ENCODE measurements around the gene ASTN2.

Gene ASTN2

DNA sequence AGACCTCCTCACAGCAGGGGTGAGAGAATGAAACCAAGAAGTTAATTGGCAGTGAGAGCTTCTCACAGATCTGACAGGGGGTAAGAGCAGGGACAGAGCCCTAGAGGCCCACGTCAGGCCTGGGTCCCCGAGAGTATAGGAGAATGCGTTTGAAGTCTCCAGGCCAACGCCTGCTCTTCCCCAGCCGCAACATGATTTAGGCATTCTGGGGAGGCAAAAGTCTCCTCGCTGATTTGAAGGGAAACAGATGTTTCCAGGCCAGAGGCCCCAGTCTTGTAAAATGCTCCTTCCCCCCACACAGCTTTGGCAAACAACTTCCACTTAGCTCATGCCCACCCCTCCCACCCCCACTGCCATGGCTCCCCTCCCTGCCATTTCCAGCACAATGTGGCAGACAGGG lies 966.9 kb downstream of the ASTN2 start:
- H3K4me1 ChIP-seq (ENCODE audit: control insufficient read depth, insufficient read depth, low read length): peaks cover 9% of the 10 kb centered on the region; the same call in 1 of the 2 replicates
- no peaks in the 10 kb centered on the region for H3K36me3 ChIP-seq (ENCODE audit: control insufficient read depth, insufficient read depth, low read length)
- H3K4me3 ChIP-seq (ENCODE audit: low read depth, low read length): no peak overlapping the region
- no peak overlapping the region for H3K9ac ChIP-seq (ENCODE audit: low read length)
- H3K9me3 ChIP-seq (ENCODE audit: control insufficient read depth, insufficient read depth, low read depth, low read length): no peaks in the 10 kb centered on the region
- no peaks in the 10 kb centered on the region for H3K27me3 ChIP-seq (ENCODE audit: control insufficient read depth, insufficient read depth, low read length)
- no peak overlapping the region for H3K27ac ChIP-seq (ENCODE audit: low read depth, low read length)

GRCh38 chr9:116442528-116442927 lies 972.3 kb downstream of the ASTN2 start:
- no peak overlapping the region for H3K4me3 ChIP-seq (ENCODE audit: low read depth, low read length)
- no peak overlapping the region for H3K9ac ChIP-seq (ENCODE audit: low read length)
- no peaks in the 10 kb centered on the region for H3K27me3 ChIP-seq (ENCODE audit: control insufficient read depth, insufficient read depth, low read length)
- no peak overlapping the region for H3K27ac ChIP-seq (ENCODE audit: low read depth, low read length)
- no peaks in the 10 kb centered on the region for H3K9me3 ChIP-seq (ENCODE audit: control insufficient read depth, insufficient read depth, low read depth, low read length)
- H3K4me1 ChIP-seq (ENCODE audit: control insufficient read depth, insufficient read depth, low read length): no peaks in the 10 kb centered on the region
- peaks cover 5% of the 10 kb centered on the region; the same call in 1 of the 2 replicates for H3K36me3 ChIP-seq (ENCODE audit: control insufficient read depth, insufficient read depth, low read length)

DNA sequence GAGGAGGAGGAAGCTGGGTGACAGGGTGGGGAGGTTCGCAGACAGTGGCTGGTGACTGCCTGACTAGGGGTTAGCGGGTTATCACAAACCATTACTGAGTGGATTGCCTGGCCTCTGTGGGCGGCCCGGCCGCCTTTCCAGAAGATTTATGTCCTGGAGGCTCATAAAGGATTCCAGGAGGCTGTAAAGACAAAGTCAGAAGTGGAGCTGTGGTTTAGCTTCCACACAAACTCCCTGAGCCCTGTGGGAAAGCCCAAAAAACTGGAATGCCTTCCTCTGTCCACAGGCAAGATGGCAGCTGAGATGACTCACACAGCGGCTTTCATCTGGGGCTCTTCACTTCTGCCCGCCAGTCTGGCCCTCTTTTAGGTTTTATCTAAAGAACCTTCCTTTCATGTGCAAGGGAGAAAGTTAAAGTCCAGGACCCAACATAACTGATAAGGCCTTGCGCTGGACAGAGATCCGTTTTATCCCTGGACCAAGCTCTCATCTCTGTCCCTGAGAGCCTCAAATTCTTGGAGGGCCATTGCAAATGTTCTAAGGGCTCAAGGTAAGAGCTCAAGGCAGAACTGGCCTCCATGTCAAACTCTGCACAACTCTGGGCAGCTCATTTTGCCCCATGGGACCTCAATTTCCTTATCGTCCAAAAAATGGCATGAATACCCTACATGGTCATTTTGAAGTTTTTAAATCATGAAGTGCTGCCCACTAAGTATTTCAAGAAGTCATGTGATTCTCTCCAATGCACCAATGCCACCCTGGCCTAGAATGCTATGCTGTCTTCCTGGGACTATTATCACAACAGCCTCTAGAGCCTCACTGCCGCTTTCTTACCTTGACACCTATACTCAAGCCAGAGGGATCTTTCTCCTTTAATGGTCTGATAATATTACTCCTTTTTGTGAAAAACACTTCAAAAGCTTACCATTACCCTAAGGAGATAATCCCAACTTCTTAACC lies 977.2 kb downstream of the ASTN2 start:
- Histone ChIP-seq H3K27me3 (ENCODE audit: control insufficient read depth, insufficient read depth, low read length) (no peaks in the 10 kb centered on the region), H3K9ac (ENCODE audit: low read length) (no peak overlapping the region), H3K27ac (ENCODE audit: low read depth, low read length) (no peak overlapping the region), H3K4me1 (ENCODE audit: control insufficient read depth, insufficient read depth, low read length) (peaks cover 8% of the 10 kb centered on the region; the same call in 1 of the 2 replicates), H3K4me3 (ENCODE audit: low read depth, low read length) (no peak overlapping the region), H3K36me3 (ENCODE audit: control insufficient read depth, insufficient read depth, low read length) (peaks cover 5% of the 10 kb centered on the region; the same call in 1 of the 2 replicates), H3K9me3 (ENCODE audit: control insufficient read depth, insufficient read depth, low read depth, low read length) (no peaks in the 10 kb centered on the region)

DNA sequence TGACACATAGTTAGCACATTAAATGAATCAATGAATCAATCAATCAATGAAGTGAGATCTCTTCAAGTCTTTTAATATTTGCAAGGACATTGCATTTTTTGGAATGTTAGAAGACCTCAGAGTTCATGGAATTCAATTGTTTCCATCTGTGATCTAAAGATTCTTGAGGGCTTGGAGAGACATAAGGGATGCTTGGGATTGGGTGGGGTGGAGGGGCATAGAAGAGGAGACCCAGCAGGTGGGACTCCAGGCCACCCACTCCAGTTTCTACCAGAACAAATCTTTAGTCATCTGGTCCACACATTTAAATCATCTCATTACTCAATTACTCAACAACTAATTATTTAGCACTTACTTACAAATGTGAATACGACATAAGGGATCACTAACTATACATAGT lies 978.7 kb downstream of the ASTN2 start:
- Histone ChIP-seq H3K27ac (ENCODE audit: low read depth, low read length) (no peak overlapping the region), H3K27me3 (ENCODE audit: control insufficient read depth, insufficient read depth, low read length) (no peaks in the 10 kb centered on the region), H3K4me3 (ENCODE audit: low read depth, low read length) (no peak overlapping the region), H3K36me3 (ENCODE audit: control insufficient read depth, insufficient read depth, low read length) (peaks cover 5% of the 10 kb centered on the region; the same call in 1 of the 2 replicates), H3K4me1 (ENCODE audit: control insufficient read depth, insufficient read depth, low read length) (peaks cover 8% of the 10 kb centered on the region; the same call in 1 of the 2 replicates), H3K9ac (ENCODE audit: low read length) (no peak overlapping the region), H3K9me3 (ENCODE audit: control insufficient read depth, insufficient read depth, low read depth, low read length) (no peaks in the 10 kb centered on the region)

DNA sequence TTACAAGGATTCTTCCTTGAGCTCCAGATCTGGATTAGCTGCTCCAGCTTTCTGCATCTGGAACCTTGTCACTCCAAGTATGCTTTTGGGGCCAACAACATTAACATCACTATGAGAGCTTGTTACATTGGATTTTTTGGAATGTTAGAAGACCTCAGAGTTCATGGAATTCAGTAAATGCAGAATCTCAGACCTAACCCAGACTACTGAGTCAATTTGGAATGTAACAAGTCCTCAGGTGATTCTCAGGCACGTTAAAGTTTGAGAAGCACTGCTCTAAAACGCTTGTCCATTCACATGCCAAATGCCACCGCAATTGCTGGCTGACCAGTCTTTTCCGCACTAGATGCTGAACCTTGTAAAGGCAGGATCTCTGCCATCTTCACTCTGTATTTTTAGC lies 979.2 kb downstream of the ASTN2 start:
- no peak overlapping the region for H3K27ac ChIP-seq (ENCODE audit: low read depth, low read length)
- H3K36me3 ChIP-seq (ENCODE audit: control insufficient read depth, insufficient read depth, low read length): peaks cover 5% of the 10 kb centered on the region; the same call in 1 of the 2 replicates
- H3K9ac ChIP-seq (ENCODE audit: low read length): no peak overlapping the region
- H3K9me3 ChIP-seq (ENCODE audit: control insufficient read depth, insufficient read depth, low read depth, low read length): no peaks in the 10 kb centered on the region
- no peaks in the 10 kb centered on the region for H3K27me3 ChIP-seq (ENCODE audit: control insufficient read depth, insufficient read depth, low read length)
- H3K4me1 ChIP-seq (ENCODE audit: control insufficient read depth, insufficient read depth, low read length): peaks cover 8% of the 10 kb centered on the region; the same call in 1 of the 2 replicates
- no peak overlapping the region for H3K4me3 ChIP-seq (ENCODE audit: low read depth, low read length)

GRCh38 chr9:116434314-116434713 lies 980.5 kb downstream of the ASTN2 start:
- Histone ChIP-seq H3K4me3 (ENCODE audit: low read depth, low read length) (no peak overlapping the region), H3K9ac (ENCODE audit: low read length) (no peak overlapping the region), H3K36me3 (ENCODE audit: control insufficient read depth, insufficient read depth, low read length) (no peaks in the 10 kb centered on the region), H3K27me3 (ENCODE audit: control insufficient read depth, insufficient read depth, low read length) (no peaks in the 10 kb centered on the region), H3K4me1 (ENCODE audit: control insufficient read depth, insufficient read depth, low read length) (peaks cover 8% of the 10 kb centered on the region; the same call in 1 of the 2 replicates), H3K27ac (ENCODE audit: low read depth, low read length) (no peak overlapping the region), H3K9me3 (ENCODE audit: control insufficient read depth, insufficient read depth, low read depth, low read length) (no peaks in the 10 kb centered on the region)

GRCh38 chr9:116432051-116432450 lies 982.8 kb downstream of the ASTN2 start:
- Histone ChIP-seq H3K36me3 (ENCODE audit: control insufficient read depth, insufficient read depth, low read length) (no peaks in the 10 kb centered on the region), H3K4me1 (ENCODE audit: control insufficient read depth, insufficient read depth, low read length) (peaks cover 8% of the 10 kb centered on the region; the same call in 1 of the 2 replicates), H3K9me3 (ENCODE audit: control insufficient read depth, insufficient read depth, low read depth, low read length) (no peaks in the 10 kb centered on the region), H3K4me3 (ENCODE audit: low read depth, low read length) (no peak overlapping the region), H3K9ac (ENCODE audit: low read length) (no peak overlapping the region), H3K27me3 (ENCODE audit: control insufficient read depth, insufficient read depth, low read length) (no peaks in the 10 kb centered on the region), H3K27ac (ENCODE audit: low read depth, low read length) (no peak overlapping the region)

GRCh38 chr9:116430849-116431248 lies 984.0 kb downstream of the ASTN2 start:
- Histone ChIP-seq H3K9ac (ENCODE audit: low read length) (no peak overlapping the region), H3K4me1 (ENCODE audit: control insufficient read depth, insufficient read depth, low read length) (peaks cover 5% of the 10 kb centered on the region; the same call in 1 of the 2 replicates), H3K9me3 (ENCODE audit: control insufficient read depth, insufficient read depth, low read depth, low read length) (no peaks in the 10 kb centered on the region), H3K27ac (ENCODE audit: low read depth, low read length) (no peak overlapping the region), H3K36me3 (ENCODE audit: control insufficient read depth, insufficient read depth, low read length) (0 out of 2 replicates have a peak, but pooled peaks cover under 1% of the 10 kb centered on the region), H3K4me3 (ENCODE audit: low read depth, low read length) (no peak overlapping the region), H3K27me3 (ENCODE audit: control insufficient read depth, insufficient read depth, low read length) (no peaks in the 10 kb centered on the region)

DNA sequence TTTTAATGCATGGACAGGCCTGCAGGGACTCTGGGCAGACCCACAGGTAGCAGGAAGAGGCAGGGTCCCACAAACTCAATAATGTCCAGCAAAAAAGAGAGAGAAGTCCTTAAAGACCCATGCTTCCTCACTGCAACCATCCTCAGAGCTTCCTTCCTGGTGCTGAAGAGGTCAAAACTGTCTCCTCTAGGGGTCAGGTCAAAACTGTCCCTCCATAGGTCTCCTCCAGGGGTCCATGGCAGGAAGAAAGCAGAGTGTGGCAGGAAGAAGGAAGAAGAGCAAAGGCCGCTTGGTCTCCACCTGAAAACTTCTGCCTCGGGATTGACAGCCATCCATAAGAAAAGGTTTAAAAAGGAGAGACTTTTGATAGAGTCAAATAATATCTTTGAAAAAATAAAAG lies 989.6 kb downstream of the ASTN2 start:
- Histone ChIP-seq H3K9ac (ENCODE audit: low read length) (no peak overlapping the region), H3K27ac (ENCODE audit: low read depth, low read length) (no peak overlapping the region), H3K4me1 (ENCODE audit: control insufficient read depth, insufficient read depth, low read length) (no peaks in the 10 kb centered on the region), H3K36me3 (ENCODE audit: control insufficient read depth, insufficient read depth, low read length) (peaks cover 3% of the 10 kb centered on the region; the same call in 1 of the 2 replicates), H3K27me3 (ENCODE audit: control insufficient read depth, insufficient read depth, low read length) (no peaks in the 10 kb centered on the region), H3K9me3 (ENCODE audit: control insufficient read depth, insufficient read depth, low read depth, low read length) (no peaks in the 10 kb centered on the region), H3K4me3 (ENCODE audit: low read depth, low read length) (no peak overlapping the region)

GRCh38 chr9:116423149-116423548 lies 991.7 kb downstream of the ASTN2 start:
- Histone ChIP-seq H3K4me3 (ENCODE audit: low read depth, low read length) (no peak overlapping the region), H3K9me3 (ENCODE audit: control insufficient read depth, insufficient read depth, low read depth, low read length) (no peaks in the 10 kb centered on the region), H3K4me1 (ENCODE audit: control insufficient read depth, insufficient read depth, low read length) (no peaks in the 10 kb centered on the region), H3K9ac (ENCODE audit: low read length) (no peak overlapping the region), H3K27me3 (ENCODE audit: control insufficient read depth, insufficient read depth, low read length) (no peaks in the 10 kb centered on the region), H3K36me3 (ENCODE audit: control insufficient read depth, insufficient read depth, low read length) (peaks cover 7% of the 10 kb centered on the region; the same call in 1 of the 2 replicates), H3K27ac (ENCODE audit: low read depth, low read length) (no peak overlapping the region)

Measured in HUES6 (cell line).